ENCODE results near the gene HSPA14.
"Not testable (repeated sequence)": the region's sequence is repeated elsewhere in the genome, so short reads cannot be mapped to it uniquely, and the experiment has no call there.

Gene HSPA14

DNA sequence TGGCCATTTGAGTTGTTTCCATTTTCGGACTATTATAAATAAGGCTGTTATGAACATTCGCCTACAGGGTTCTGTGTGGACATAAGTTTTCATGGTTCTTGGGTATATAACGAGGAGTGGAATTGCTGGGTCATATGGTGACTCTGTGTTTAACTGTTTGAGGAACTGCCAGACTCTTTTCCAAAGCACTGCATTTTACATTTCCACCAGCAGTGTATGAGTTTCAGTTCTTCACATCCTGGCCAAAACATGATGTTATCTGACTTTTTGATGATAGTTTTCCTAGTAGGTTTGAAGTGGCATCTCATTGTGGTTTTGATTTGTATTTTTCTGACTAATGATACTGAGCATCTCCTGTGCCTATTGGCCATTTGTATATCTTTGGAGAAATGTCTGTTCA is 46.0 kb downstream of the HSPA14 start:
- TF ChIP-seq, protein P1, sequence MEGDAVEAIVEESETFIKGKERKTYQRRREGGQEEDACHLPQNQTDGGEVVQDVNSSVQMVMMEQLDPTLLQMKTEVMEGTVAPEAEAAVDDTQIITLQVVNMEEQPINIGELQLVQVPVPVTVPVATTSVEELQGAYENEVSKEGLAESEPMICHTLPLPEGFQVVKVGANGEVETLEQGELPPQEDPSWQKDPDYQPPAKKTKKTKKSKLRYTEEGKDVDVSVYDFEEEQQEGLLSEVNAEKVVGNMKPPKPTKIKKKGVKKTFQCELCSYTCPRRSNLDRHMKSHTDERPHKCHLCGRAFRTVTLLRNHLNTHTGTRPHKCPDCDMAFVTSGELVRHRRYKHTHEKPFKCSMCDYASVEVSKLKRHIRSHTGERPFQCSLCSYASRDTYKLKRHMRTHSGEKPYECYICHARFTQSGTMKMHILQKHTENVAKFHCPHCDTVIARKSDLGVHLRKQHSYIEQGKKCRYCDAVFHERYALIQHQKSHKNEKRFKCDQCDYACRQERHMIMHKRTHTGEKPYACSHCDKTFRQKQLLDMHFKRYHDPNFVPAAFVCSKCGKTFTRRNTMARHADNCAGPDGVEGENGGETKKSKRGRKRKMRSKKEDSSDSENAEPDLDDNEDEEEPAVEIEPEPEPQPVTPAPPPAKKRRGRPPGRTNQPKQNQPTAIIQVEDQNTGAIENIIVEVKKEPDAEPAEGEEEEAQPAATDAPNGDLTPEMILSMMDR (IDR thresholded peaks at IDR 0.05; ENCODE audit: low read length, missing control alignments) = no peak
- DNase-seq (ENCODE audit: low read depth) = no peak
- no peak overlapping the region for H3K4me3 ChIP-seq (replicated peaks; ENCODE audit: low read depth, low read length)

DNA sequence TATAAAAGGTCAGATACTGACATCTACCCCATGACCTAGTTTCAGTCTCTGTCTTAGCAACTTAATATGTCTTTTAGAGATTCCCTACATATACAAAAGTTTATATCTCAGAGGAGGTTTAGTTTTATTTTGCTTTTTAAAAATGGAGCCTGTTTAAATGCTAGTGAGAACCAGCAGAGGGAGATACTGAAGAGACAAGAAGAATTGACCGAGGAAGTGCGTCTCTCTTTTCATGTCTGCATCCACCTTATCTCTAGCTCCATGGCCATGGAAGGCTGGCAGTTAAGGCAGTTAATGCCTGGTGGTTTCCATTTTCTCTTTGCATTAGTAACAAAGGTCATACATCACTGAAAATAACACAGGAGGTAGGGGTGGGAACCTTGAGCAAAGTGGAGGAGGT is 51.2 kb downstream of the HSPA14 start:
- no peak overlapping the region for H3K4me3 ChIP-seq (replicated peaks; ENCODE audit: low read depth, low read length)
- TF ChIP-seq, protein P1 (IDR thresholded peaks at IDR 0.05; ENCODE audit: low read length, missing control alignments) = peak; percentile 42
- DNase-seq (ENCODE audit: low read depth) = peak; percentile 29

DNA sequence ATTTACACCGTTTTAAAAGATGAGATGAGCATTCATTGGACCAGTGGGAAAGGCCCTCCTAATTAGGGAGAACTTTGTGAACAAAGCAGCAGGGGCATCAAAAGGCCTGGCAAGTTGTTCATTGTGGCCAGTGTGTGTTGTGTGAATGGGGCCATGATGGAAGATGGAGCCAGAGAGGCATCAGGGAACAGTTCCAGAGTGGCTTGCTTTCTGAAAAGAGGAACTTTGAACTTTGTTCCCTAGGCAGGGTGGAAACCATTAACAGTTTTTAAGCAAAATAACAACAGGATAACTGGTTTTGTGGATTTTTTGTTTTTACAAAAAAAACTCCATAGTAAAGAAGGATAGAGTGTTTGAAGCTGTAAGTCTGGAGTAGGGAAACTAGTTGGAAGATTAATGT is 53.0 kb downstream of the HSPA14 start:
- DNase-seq (ENCODE audit: low read depth) = no peak
- H3K4me3 ChIP-seq (replicated peaks; ENCODE audit: low read depth, low read length) = no peak overlapping the region
- TF ChIP-seq, protein P1 (IDR thresholded peaks at IDR 0.05; ENCODE audit: low read length, missing control alignments) = no peak

DNA sequence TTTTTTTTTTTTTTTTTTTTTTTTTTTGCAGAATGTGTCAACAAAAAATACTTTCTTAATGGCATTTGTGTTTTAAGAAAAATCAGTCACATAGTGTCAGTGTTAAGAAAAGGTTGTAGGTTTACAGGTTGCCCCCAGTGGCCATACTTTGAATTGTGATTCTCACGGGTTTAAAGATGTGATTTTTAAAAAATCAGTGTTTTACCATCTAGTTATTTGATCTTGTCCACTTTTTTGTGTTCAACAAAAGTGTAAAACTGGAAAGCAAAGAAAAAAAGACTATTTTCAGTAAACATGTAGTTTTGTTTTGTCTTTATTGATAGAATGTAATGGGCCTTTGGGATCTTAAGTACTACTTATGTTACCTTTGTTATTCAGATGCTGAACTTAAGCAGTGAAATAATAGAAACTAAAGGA is 66.2 kb downstream of the HSPA14 start:
- peak; percentile 53 for DNase-seq (ENCODE audit: low read depth)
- TF ChIP-seq, protein P1 (IDR thresholded peaks at IDR 0.05; ENCODE audit: low read length, missing control alignments) = peak; percentile 68
- no peak overlapping the region for H3K4me3 ChIP-seq (replicated peaks; ENCODE audit: low read depth, low read length)

DNA sequence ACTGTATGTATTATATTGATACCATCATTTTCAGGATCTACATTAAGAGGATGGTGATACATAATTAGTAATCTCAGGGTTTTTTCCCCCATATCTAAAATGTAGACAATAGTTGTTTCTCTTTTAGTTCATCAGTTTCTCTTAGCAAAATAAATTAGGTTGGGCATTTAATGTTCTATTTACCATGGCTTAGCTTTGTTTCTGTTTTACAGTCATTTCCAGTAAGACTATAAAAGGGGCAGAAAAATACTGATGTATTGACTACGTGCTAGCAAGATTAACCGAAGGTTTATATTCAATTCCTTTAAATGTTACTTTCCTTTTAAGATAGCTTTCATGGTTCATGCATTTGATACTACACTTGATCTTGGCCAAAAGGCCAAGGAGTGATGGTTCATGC is 66.8 kb downstream of the HSPA14 start:
- TF ChIP-seq, protein P1 (IDR thresholded peaks at IDR 0.05; ENCODE audit: low read length, missing control alignments) = no peak
- H3K4me3 ChIP-seq (replicated peaks; ENCODE audit: low read depth, low read length) = no peak overlapping the region
- DNase-seq (ENCODE audit: low read depth) = no peak

DNA sequence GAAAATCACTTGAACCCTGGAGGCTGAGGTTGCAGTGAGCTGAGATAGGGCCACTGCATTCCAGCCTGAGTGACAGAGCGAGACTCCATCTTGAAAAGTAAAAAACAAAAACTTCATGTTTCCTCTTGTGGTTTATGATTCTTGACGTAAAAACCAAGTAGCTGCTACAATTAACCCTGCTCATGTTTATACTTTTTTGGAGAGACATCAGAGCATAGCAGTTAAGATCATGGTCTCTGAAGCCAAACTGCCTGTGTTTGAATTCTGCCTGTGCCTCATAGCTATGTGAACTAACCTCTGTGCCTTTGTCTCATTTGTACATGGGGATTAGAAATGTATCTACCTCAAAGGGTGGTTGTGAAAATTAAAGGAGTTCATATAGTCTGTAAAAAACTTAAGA is 67.8 kb downstream of the HSPA14 start:
- no peak overlapping the region for H3K4me3 ChIP-seq (replicated peaks; ENCODE audit: low read depth, low read length)
- TF ChIP-seq, protein P1 (IDR thresholded peaks at IDR 0.05; ENCODE audit: low read length, missing control alignments) = no peak
- DNase-seq (ENCODE audit: low read depth) = no peak

DNA sequence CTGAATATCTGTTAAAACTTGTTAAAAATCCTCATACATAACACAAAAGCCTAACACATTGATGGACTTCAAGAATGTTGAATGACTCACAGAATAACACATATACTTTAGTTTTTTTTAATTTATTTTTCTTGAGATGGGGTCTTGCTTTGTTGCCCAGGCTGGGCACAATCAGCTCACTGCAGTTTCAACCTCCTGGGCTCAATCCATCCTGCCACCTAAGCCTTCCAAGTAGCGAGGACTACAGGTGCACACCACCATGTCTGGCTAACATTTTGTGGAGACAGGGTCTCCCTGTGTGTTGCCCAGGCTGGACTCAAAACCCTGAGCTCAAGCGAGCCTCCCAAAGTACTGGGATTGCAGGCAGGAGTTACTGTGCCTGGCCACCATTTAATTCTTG is 68.7 kb downstream of the HSPA14 start:
- DNase-seq (ENCODE audit: low read depth) = no peak
- no peak overlapping the region for H3K4me3 ChIP-seq (replicated peaks; ENCODE audit: low read depth, low read length)
- TF ChIP-seq, protein P1 (IDR thresholded peaks at IDR 0.05; ENCODE audit: low read length, missing control alignments) = no peak

DNA sequence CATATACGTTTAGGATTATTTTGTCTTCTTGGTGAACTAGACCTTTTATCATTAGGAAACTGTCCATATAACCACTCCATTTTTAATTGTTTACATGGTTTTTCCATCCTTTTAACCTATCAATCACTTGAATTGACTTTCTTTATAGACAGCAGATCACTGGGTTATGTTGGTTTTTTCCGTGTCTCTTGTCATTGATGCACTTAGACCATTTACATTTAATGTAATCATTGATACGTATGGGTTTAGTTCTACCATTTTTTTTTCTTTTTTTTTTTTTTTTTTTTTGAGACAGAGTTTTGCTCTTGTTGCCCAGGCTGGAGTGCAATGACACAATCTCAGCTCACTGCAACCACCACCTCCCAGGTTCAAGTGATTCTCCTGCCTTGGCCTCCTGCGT is 69.5 kb downstream of the HSPA14 start:
- H3K4me3 ChIP-seq (replicated peaks; ENCODE audit: low read depth, low read length); DNase-seq (ENCODE audit: low read depth): not testable (repeated sequence)

Data from fibroblast of pulmonary artery (primary cell).